PC-3 (cell line): ENCODE data around the gene TUBGCP2.

Experiments
- CTCF ChIP-seq: fragments of 300-600 bp; sonication (generic); conservative IDR thresholded peaks from 2 replicates; pipeline ENCODE4 v1.5.1; 2017; ENCODE audit warnings: antibody characterized with exemption, low read depth, mild to moderate bottlenecking, low read length
- EZH2 ChIP-seq: fragments of 300-600 bp; sonication (generic); IDR thresholded peaks from one replicate; pipeline ENCODE4 v1.6.1; 2017; ENCODE audit warnings: antibody characterized with exemption, mild to moderate bottlenecking, low read length; ENCODE audit not compliant: unreplicated experiment
- EZH2phosphoT487 ChIP-seq: fragments of 300-600 bp; sonication (generic); IDR thresholded peaks from 2 replicates; pipeline ENCODE4 v1.6.1; 2018; ENCODE audit warnings: mild to moderate bottlenecking, antibody characterized with exemption, low read length, borderline replicate concordance

GRCh38 chr10:133267293-133267692 is 41.4 kb downstream of the TUBGCP2 start:
- TF ChIP-seq CTCF (no peak), EZH2 (no peak), EZH2phosphoT487 (no peak)
